Measurements from ENCODE around the gene AZU1. TPM values are rescaled to one million over a fixed set of nuclear protein-coding genes. Genes with fewer than 3 reads are reported as not detected.
"Not testable (repeated sequence)": the region's sequence is repeated elsewhere in the genome, so short reads cannot be mapped to it uniquely, and the experiment has no call there.

Gene AZU1
- total RNA-seq, 1 experiment from 2014 or later, result not detected

DNA sequence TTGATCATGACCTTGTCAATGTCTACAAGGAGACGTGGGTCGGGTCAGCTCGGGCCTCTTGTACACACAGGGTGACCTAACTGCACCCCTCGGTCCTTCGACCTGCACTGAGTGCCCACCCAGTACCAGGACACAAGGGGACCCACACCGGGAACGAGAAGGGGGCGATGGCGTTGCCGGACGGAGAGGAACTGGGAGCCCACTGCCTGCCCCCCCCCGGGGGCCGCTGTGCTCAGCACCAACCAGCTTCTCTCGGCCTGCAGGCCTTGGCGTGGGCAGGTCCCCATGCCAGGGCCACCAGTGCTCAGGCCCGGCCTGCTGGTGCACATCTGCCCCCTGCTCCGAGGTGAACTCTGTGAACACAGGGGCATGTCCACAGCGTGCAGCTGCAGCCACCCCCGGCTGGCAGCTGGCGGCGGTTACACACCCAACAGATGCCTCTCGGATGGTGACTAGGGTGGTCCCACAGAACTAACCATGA, 46.0 kb downstream of the AZU1 start:
- no TSS peak for BruUV-seq (replicated peaks)
- Mint-ChIP-seq H3K9me3 (ENCODE audit: unreplicated experiment) (no peaks in the 10 kb centered on the region), H3K27me3 (ENCODE audit: insufficient read depth, unreplicated experiment) (no peaks in the 10 kb centered on the region), H3K4me1 (ENCODE audit: insufficient read depth, unreplicated experiment) (peaks cover 24% of the 10 kb centered on the region), H3K27ac (ENCODE audit: low read depth, unreplicated experiment) (no peak overlapping the region), H3K4me3 (ENCODE audit: unreplicated experiment) (no peak overlapping the region), H3K36me3 (ENCODE audit: insufficient read depth, unreplicated experiment) (peaks cover 33% of the 10 kb centered on the region)
- TF ChIP-seq, protein P1, sequence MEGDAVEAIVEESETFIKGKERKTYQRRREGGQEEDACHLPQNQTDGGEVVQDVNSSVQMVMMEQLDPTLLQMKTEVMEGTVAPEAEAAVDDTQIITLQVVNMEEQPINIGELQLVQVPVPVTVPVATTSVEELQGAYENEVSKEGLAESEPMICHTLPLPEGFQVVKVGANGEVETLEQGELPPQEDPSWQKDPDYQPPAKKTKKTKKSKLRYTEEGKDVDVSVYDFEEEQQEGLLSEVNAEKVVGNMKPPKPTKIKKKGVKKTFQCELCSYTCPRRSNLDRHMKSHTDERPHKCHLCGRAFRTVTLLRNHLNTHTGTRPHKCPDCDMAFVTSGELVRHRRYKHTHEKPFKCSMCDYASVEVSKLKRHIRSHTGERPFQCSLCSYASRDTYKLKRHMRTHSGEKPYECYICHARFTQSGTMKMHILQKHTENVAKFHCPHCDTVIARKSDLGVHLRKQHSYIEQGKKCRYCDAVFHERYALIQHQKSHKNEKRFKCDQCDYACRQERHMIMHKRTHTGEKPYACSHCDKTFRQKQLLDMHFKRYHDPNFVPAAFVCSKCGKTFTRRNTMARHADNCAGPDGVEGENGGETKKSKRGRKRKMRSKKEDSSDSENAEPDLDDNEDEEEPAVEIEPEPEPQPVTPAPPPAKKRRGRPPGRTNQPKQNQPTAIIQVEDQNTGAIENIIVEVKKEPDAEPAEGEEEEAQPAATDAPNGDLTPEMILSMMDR (IDR thresholded peaks at IDR 0.05; ENCODE audit: unreplicated experiment), result no peak
- POLR2A ChIA-PET, result interaction anchor here (0.6 to 1.3 kb wide), 3 partner anchors 18 to 77 kb away, joined by 3 to 6 read pairs (median 3); partner anchors contain the start of genes MED16 and RNU6-9
- CTCF ChIA-PET, result no interaction called here
- intact Hi-C loops (cut with micrococcal nuclease), result loop anchor here (5.0 kb wide), 1 partner anchor 39 kb away; the partner anchor contains the start of gene R3HDM4
- DNase-seq (ENCODE audit: unreplicated experiment), result no peak

DNA sequence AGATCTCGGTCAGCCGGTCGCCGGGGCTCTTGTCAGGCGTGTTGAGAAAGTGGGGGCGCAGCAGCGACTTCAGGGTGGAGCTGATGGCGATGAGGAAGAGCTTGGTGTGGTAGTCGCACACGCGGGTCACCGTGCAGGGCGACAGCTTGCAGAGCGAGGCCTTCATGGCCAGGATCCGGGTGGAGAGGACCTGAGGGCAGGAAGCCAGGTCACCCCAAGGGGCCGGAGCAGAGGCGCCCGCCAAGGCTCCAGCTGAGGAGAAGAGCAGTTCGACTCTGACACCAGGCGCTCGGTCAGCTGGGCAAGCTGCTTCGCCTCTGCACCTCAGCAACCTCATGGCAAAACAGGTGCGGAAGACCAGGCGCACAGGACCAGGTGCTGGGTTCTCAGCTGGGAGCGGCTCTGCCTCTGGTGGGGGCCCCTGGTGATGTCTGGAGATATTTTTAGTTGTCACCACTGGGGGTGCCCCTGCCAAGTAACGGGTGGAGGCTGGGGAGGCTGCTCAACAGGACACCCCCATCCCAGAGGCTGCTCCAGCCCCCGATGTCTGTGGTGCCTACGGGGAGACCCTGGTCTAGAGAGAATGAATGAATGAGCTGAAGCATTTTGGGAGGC, 47.7 kb downstream of the AZU1 start:
- no peak overlapping the region for H3K27ac Mint-ChIP-seq (ENCODE audit: low read depth, unreplicated experiment)
- no peak overlapping the region for H3K4me3 Mint-ChIP-seq (ENCODE audit: unreplicated experiment)
- intact Hi-C loops (cut with micrococcal nuclease), result no loop called here
- DNase-seq (ENCODE audit: unreplicated experiment), result no peak
- peaks cover 16% of the 10 kb centered on the region for H3K4me1 Mint-ChIP-seq (ENCODE audit: insufficient read depth, unreplicated experiment)
- TF ChIP-seq, protein P1 (IDR thresholded peaks at IDR 0.05; ENCODE audit: unreplicated experiment), result no peak
- H3K9me3 Mint-ChIP-seq (ENCODE audit: unreplicated experiment), result no peaks in the 10 kb centered on the region
- CTCF ChIA-PET, result interaction anchor here (0.8 kb wide), 1 partner anchor 18 kb away, joined by 4 read pairs; no protein-coding TSS in a partner anchor
- BruUV-seq (replicated peaks), result no TSS peak
- H3K27me3 Mint-ChIP-seq (ENCODE audit: insufficient read depth, unreplicated experiment), result no peaks in the 10 kb centered on the region
- POLR2A ChIA-PET, result interaction anchor here (1.2 kb wide), 1 partner anchor 30 kb away, joined by 3 read pairs; no protein-coding TSS in a partner anchor
- peaks cover 29% of the 10 kb centered on the region for H3K36me3 Mint-ChIP-seq (ENCODE audit: insufficient read depth, unreplicated experiment)

DNA sequence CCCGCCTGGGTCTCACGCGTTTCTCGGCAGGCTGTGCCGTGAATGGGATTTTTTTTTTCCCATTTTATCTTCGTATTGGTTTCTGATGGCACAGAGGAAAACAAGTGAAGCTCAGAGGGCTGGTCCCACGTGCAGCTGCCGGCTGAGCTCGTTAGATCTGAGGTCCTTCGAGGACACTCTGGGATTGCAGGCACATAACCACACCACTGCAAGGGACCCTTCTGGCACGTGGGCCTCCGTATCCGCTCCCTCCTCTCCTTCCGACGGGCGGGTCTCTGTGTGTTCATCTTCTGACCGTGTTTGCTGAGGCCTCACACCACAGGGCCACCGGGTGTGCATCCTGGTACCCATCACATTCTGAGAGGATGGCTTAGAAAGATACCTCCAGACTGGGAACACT, 48.5 kb downstream of the AZU1 start:
- intact Hi-C loops (cut with micrococcal nuclease), result no loop called here
- Mint-ChIP-seq H3K36me3 (ENCODE audit: insufficient read depth, unreplicated experiment) (peaks cover 29% of the 10 kb centered on the region), H3K9me3 (ENCODE audit: unreplicated experiment) (no peaks in the 10 kb centered on the region), H3K4me3 (ENCODE audit: unreplicated experiment) (no peak overlapping the region), H3K27me3 (ENCODE audit: insufficient read depth, unreplicated experiment) (no peaks in the 10 kb centered on the region), H3K27ac (ENCODE audit: low read depth, unreplicated experiment) (no peak overlapping the region), H3K4me1 (ENCODE audit: insufficient read depth, unreplicated experiment) (peaks cover 14% of the 10 kb centered on the region)
- ChIA-PET CTCF (no interaction called here), POLR2A (interaction anchor here (0.6 to 1.2 kb wide), 2 partner anchors 17 to 29 kb away, joined by 3 to 5 read pairs; partner anchors contain the start of genes MED16 and RNU6-9)
- no peak for DNase-seq (ENCODE audit: unreplicated experiment)
- TF ChIP-seq, protein P1 (IDR thresholded peaks at IDR 0.05; ENCODE audit: unreplicated experiment), result no peak
- BruUV-seq (replicated peaks), result no TSS peak

DNA sequence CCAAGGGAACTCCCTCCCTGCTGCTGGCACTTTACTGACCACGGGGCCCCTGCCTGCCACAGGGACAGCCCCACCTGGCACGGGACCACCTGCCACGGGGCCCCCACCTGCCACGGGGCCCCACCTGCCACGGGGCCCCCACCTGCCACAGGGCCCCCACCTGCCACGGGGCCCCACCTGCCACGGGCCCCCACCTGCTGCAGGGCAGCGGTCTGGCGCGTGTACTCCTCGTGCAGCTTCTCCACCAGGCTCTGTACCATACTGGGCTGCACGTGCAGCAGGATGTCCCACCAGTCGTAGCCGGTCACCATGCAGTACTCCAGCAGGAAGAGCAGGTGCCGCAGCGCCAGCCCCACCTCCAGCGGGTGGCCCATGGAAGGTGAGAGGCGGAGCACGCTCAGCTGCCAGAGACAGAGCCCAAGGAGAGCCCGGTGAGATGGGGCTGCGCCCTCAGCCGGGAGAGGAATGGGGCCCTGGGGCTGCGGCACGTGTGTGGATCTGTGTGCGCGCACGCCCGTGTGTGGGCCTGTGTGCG, 49.2 kb downstream of the AZU1 start:
- intact Hi-C loops (cut with micrococcal nuclease), result no loop called here
- Mint-ChIP-seq H3K9me3 (ENCODE audit: unreplicated experiment) (no peaks in the 10 kb centered on the region), H3K4me1 (ENCODE audit: insufficient read depth, unreplicated experiment) (peaks cover 14% of the 10 kb centered on the region), H3K4me3 (ENCODE audit: unreplicated experiment) (no peak overlapping the region), H3K36me3 (ENCODE audit: insufficient read depth, unreplicated experiment) (peaks cover 35% of the 10 kb centered on the region), H3K27ac (ENCODE audit: low read depth, unreplicated experiment) (no peak overlapping the region), H3K27me3 (ENCODE audit: insufficient read depth, unreplicated experiment) (no peaks in the 10 kb centered on the region)
- DNase-seq (ENCODE audit: unreplicated experiment), result no peak
- no TSS peak for BruUV-seq (replicated peaks)
- ChIA-PET CTCF (no interaction called here), POLR2A (interaction anchor here (0.6 kb wide), 1 partner anchor 34 kb away, joined by 3 read pairs; no protein-coding TSS in a partner anchor)
- TF ChIP-seq, protein P1 (IDR thresholded peaks at IDR 0.05; ENCODE audit: unreplicated experiment), result no peak

DNA sequence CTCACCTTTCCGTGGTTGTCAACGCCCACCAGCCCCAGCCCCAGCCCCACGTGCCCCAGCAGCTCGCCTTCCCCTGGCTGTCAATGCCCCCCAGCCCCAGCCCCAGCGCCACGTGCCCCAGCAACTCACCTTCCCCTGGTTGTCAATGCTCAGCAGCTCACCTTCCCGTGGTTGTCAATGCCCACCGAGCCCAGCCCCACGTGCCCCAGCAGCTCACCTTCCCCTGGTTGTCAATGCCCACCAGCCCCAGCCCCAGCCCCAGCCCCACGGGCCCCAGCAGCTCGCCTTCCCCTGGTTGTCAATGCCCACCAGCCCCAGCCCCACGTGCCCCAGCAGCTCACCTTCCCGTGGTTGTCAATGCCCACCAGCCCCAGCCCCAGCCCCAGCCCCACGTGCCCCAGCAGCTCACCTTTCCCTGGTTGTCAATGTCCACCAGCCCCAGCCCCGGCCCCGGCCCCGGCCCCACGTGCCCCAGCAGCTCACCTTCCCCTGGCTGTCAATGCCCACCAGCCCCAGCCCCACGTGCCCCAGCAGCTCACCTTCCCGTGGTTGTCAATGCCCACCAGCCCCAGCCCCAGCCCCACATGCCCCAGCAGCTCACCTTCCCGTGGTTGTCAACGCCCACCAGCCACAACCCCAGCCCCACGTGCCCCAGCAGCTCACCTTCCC, 50.5 kb downstream of the AZU1 start:
- H3K27me3 Mint-ChIP-seq (ENCODE audit: insufficient read depth, unreplicated experiment); H3K27ac Mint-ChIP-seq (ENCODE audit: low read depth, unreplicated experiment); H3K9me3 Mint-ChIP-seq (ENCODE audit: unreplicated experiment); H3K4me3 Mint-ChIP-seq (ENCODE audit: unreplicated experiment); CTCF ChIA-PET; H3K4me1 Mint-ChIP-seq (ENCODE audit: insufficient read depth, unreplicated experiment); intact Hi-C loops (cut with micrococcal nuclease); BruUV-seq (replicated peaks); DNase-seq (ENCODE audit: unreplicated experiment): not testable (repeated sequence)
- POLR2A ChIA-PET, result interaction anchor here (0.6 to 1.4 kb wide), 2 partner anchors 15 to 255 kb away, joined by 3 read pairs; no protein-coding TSS in a partner anchor
- H3K36me3 Mint-ChIP-seq (ENCODE audit: insufficient read depth, unreplicated experiment), result peaks cover 38% of the 10 kb centered on the region

Data from MCF 10A (cell line).